Urinary bladder (tissue), 4 donors: ENCODE data around the gene MATK. TPM values are rescaled to one million over a fixed set of nuclear protein-coding genes. Genes with fewer than 3 reads are reported as not detected.

Experiments
- DNase-seq: peaks from one replicate; pipeline ENCODE4 v3.0.0-alpha.2; 2015; ENCODE audit errors: extremely low spot score
- H3K27ac ChIP-seq: one replicate; pipeline ENCODE4 v1.5.1; 2013; ENCODE audit warnings: low read depth, mild to moderate bottlenecking, moderate library complexity
- H3K36me3 ChIP-seq: one replicate; pipeline ENCODE4 v1.6.1; 2013; ENCODE audit warnings: mild to moderate bottlenecking, moderate library complexity; ENCODE audit not compliant: insufficient read depth
- H3K4me1 ChIP-seq: one replicate; pipeline ENCODE4 v1.6.1; 2013; ENCODE audit warnings: mild to moderate bottlenecking, moderate library complexity; ENCODE audit not compliant: insufficient read depth
- H3K4me3 ChIP-seq: one replicate; pipeline ENCODE4 v1.5.1; 2013; ENCODE audit warnings: low read depth, low read length
- WGBS: extraction: QIAGEN DNeasy Blood & Tissue Kit; methylation state at CpG from one replicate; pipeline ENCODE4 v1.1.7; 2013; 5-methylcytosine and 5-hydroxymethylcytosine counted together
- polyA plus RNA-seq: library from polyadenylated mRNA; stranded (reverse); fragments of 200-250 nt; gene quantifications from one replicate; pipeline ENCODE4 v1.2.3, GENCODE V29; 2013
- total RNA-seq: library from RNA; depleted of rRNA; stranded (reverse); fragments of >200 nt; gene quantifications from one replicate; pipeline ENCODE4 v1.2.3, GENCODE V29; 2014
- donor health status: healthy with polysubstance abuse.
- donor health status: healthy.

Gene MATK
- total and polyA plus RNA-seq, 2 donors, result 0.53 to 1.3 TPM

DNA sequence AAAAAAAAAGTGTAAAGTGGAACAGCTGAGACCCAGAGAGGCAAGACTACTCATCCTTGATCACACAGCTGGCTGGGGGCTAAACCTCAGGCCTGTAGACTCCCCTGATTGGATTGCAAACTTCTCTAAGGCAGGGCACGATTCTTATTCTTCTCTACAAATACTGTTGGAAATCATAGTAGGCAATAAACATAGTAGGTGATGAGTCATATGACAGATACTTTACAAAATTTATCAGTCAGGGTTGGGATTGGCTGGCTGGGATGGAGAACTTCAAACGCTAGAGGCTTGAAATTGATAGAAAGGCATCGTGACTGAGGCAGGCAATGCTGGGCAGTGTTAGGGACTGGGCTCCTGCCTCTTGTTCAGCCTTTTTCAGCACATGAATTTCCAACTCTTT, 5.9 kb upstream of the MATK start:
- WGBS, result 59% methylated on average over 3 of the region's 3 CpGs
- no peaks in the 10 kb centered on the region for H3K4me1 ChIP-seq
- H3K36me3 ChIP-seq, result no peaks in the 10 kb centered on the region
- no peak overlapping the region for H3K27ac ChIP-seq
- DNase-seq, result no peak
- no peak overlapping the region for H3K4me3 ChIP-seq

- 70% methylated on average over 7 of the region's 7 CpGs for WGBS
- Histone ChIP-seq H3K27ac (no peak overlapping the region), H3K4me3 (no peak overlapping the region), H3K4me1 (no peaks in the 10 kb centered on the region), H3K36me3 (no peaks in the 10 kb centered on the region)
- no peak for DNase-seq
Measured at GRCh38 chr19:3790941-3791340, 4.8 kb upstream of the MATK start.

GRCh38 chr19:3790209-3790734, 4.1 kb upstream of the MATK start:
- 71% methylated on average over 6 of the region's 6 CpGs for WGBS
- no peak overlapping the region for H3K4me3 ChIP-seq

DNA sequence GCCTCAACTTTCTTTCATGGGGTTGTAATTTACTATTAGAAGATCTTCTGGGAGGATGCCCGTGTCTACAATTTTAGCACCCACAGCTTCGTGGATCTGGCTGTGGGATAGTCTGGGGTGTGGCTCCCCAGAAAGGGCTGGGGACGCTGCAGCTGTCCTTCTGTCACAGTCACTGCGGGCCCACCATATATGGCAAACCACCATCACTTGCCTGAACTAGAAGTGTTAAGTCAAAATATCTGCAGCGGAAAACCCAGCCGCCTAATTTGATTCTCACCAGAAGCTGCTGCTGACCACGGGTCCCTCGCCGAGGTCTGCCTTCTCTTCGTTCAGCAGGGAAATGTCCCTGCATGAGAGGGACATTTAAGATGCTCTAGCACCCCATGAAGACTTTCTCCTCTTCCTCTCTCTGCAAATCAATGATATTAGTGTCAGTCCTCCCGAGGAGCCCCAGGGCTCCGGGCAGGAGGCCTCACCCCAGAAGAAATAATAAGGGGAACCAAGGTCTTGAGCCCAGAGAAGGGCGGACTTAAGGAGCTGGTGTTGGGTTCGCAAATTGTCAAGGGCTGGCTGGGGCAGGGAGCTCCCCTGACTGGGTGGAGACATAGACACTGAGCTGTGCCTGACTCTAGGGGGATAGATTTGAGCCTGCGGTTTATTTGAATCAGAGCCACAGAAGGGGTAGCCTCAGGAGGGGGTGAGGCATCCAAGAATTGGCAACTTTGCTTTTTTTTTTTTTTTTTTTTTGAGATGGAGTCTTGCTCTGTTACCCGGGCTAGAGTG, 3.0 kb upstream of the MATK start:
- Histone ChIP-seq H3K36me3 (no peaks in the 10 kb centered on the region), H3K4me3 (no peak overlapping the region), H3K27ac (no peak overlapping the region), H3K4me1 (no peaks in the 10 kb centered on the region)
- 49% methylated on average over 16 of the region's 16 CpGs for WGBS
- no peak for DNase-seq

More at GRCh38 chr19:3790209-3790734, 4.1 kb upstream of the MATK start:
- Histone ChIP-seq H3K27ac (no peak overlapping the region), H3K4me1 (no peaks in the 10 kb centered on the region), H3K36me3 (no peaks in the 10 kb centered on the region)
- DNase-seq, result no peak

- no peak for DNase-seq
- 1% methylated on average over 47 of the region's 47 CpGs for WGBS
- H3K4me1 ChIP-seq, result no peaks in the 10 kb centered on the region
- no peaks in the 10 kb centered on the region for H3K36me3 ChIP-seq
- no peak overlapping the region for H3K27ac ChIP-seq
- H3K4me3 ChIP-seq, result peak overlapping the region; percentile 32
Measured at GRCh38 chr19:3785451-3785937, 687 bp downstream of the MATK start.

DNA sequence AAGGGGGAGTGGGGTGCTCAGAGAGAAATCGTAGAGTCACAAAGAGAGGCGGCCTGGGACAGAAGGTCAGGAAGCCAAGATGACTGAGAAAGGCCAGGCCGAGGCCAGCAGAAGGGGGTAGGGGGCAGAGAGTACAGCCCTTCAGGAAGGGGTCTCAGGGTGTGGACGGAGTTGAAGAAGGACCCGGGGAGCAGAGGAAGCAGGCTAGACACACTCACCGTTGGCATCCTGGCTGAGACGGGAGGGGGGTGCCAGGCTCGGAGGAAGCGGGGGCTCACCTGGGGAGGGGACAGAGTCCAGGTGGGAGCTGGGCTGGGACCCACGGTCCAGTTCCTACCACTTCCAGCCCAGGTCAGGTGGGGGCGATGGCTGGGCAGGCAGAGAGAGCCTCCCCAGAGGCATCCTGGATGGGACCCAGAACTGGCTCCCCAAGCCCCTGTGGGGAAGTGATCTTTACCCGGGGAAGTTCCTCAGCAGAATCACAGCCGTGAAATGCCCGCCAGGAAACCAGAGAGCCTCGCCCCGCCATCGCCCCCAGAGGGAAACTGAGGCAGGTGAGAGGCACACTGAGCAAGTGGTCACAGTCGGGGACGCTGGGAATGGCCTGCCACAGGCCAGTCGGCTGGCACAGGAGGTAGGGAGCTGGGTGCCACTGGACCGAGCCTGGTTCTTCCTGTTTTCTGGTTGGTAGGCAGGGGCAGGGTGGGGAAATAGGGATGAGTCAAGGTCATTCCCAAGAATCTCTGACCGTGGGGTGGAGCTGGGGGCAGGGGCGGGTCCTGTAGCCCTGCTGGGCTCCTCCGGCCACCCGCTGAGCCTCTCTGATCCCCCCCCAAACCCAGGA, 1.4 kb downstream of the MATK start:
- Histone ChIP-seq H3K4me3 (no peak overlapping the region), H3K4me1 (no peaks in the 10 kb centered on the region), H3K36me3 (no peaks in the 10 kb centered on the region), H3K27ac (no peak overlapping the region)
- DNase-seq, result no peak
- WGBS, result 26% methylated on average over 25 of the region's 25 CpGs

GRCh38 chr19:3783660-3784584, 2.3 kb downstream of the MATK start:
- no peak for DNase-seq
- H3K4me1 ChIP-seq, result no peaks in the 10 kb centered on the region
- no peak overlapping the region for H3K4me3 ChIP-seq
- WGBS, result 73% methylated on average over 49 of the region's 49 CpGs
- H3K36me3 ChIP-seq, result no peaks in the 10 kb centered on the region
- no peak overlapping the region for H3K27ac ChIP-seq

- 85% methylated on average over 13 of the region's 13 CpGs for whole genome bisulfite sequencing
- no peak for DNase-seq
- Histone ChIP-seq H3K27ac (no peak overlapping the region), H3K4me3 (no peak overlapping the region), H3K36me3 (no peaks in the 10 kb centered on the region), H3K4me1 (no peaks in the 10 kb centered on the region)
Measured at GRCh38 chr19:3782903-3783302, 3.3 kb downstream of the MATK start.

DNA sequence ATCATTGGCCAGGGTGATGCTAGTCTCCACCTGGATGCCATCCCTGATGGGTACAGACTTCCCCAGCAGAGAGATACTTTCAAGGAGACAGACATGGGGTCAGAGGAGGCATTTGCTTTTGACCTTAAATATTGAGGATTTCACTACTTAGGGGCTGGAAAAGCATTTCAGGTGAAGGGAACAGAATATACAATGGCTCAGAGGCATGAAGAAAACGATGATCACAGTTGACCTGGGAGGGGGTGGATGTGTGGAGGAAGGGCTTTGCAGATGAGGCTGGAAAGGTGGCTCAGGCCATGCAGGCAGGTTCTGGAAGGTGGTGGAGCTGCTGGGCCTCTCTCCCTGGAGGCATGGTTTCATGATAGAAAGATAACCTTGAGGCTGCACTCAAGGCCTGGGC, 3.9 kb downstream of the MATK start:
- H3K4me1 ChIP-seq, result no peaks in the 10 kb centered on the region
- no peaks in the 10 kb centered on the region for H3K36me3 ChIP-seq
- DNase-seq, result no peak
- H3K27ac ChIP-seq, result no peak overlapping the region
- 96% methylated on average over 1 of the region's 1 CpG for WGBS
- no peak overlapping the region for H3K4me3 ChIP-seq

DNA sequence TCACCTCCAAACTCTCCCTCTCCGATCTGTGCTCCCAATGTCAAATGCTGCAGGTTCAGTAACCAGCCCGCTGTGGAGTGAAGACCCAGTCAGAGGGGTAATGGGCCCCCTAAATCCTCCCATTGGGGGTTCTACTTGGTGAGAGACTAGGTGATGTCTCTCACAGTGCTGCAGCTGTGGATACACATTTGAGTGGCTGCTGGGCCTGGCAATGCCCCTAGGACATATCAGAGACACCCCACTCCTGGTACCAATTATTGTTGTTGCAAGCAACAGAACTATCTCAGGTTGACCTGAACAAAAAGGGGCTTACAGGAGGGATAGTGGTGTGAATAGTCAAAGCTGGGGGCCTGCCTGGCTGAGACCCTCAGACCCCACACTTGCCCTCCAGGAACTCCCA, 4.6 kb downstream of the MATK start:
- no peak for DNase-seq
- H3K4me1 ChIP-seq, result no peaks in the 10 kb centered on the region
- no peak overlapping the region for H3K27ac ChIP-seq
- no peaks in the 10 kb centered on the region for H3K36me3 ChIP-seq
- no peak overlapping the region for H3K4me3 ChIP-seq
- WGBS, result 99% methylated on average over 2 of the region's 2 CpGs

DNA sequence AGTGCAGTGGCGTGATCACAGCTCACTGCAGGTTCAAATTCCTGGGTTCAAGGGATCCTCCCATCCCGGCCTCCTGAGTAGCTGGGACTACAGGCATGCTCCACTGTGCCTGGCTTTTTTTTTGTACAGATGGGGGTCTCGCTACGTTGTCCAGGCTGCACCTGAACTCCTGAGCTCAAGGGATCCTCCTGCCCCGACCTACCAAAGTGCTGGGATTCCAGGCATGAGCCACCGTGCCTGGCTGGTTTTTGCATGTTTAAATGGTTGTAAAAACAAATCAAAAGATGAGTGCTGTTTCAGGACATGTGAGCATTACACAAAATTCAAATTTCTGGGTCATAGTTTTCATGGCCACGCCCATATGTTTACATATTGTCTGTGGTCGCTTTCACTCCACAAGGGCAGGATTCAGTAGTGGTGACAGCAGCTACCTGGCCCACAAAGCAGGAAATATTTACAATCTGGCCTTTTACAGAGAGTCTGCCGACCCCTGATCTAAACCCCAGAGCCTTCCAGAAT, 5.3 kb downstream of the MATK start:
- H3K4me3 ChIP-seq, result no peak overlapping the region
- H3K27ac ChIP-seq, result no peak overlapping the region
- H3K4me1 ChIP-seq, result no peaks in the 10 kb centered on the region
- 89% methylated on average over 9 of the region's 9 CpGs for WGBS
- H3K36me3 ChIP-seq, result no peaks in the 10 kb centered on the region
- DNase-seq, result no peak

DNA sequence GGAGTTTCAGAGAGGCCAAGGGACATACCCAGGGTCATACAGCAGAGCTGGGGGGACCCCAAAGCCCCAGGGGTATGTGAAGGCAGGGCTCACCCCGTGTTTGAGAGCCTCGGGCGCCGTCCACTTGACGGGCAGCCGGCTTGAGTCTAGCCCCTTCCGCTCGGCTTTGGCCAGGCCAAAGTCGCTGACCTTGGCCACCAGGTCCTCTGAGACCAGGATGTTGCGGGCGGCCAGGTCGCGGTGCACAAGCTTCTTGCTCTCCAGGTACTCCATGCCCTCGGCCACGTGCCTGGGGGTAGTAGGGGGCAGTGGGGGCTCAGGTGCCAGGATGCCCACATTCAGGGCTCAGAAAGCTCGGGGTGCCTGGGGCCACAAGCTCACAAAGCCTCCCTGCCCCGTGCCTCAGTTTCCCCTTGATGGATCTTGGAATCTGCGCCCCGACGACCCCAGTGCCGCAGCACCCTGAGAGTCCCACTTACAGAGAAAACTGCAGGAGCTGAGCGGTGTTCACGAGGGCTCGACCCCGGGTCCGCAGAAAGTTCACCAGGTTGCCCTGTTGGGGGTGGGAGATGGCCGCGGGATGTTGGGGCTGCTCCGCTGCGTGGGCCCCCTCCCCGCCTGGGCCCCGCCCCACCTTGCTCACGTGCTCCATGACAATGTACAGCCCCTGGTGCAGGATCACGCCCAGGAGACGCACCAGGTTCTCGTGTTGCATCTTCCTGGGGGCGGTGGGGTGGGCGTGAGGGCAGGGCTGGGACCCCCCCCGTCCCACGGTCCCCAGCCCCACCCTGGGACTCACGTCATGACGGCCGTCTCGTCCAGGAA, 7.1 kb downstream of the MATK start:
- Histone ChIP-seq H3K36me3 (no peaks in the 10 kb centered on the region), H3K4me3 (no peak overlapping the region), H3K4me1 (no peaks in the 10 kb centered on the region), H3K27ac (no peak overlapping the region)
- no peak for DNase-seq
- WGBS, result 73% methylated on average over 44 of the region's 44 CpGs
